ENCODE results near the gene IL10RA. TPM values are rescaled to one million over a fixed set of nuclear protein-coding genes. Genes with fewer than 3 reads are reported as not detected.

IL10RA gene
- total and polyA plus RNA-seq, 4 donors = 2.3 to 11.6 (median 9.2) TPM

DNA sequence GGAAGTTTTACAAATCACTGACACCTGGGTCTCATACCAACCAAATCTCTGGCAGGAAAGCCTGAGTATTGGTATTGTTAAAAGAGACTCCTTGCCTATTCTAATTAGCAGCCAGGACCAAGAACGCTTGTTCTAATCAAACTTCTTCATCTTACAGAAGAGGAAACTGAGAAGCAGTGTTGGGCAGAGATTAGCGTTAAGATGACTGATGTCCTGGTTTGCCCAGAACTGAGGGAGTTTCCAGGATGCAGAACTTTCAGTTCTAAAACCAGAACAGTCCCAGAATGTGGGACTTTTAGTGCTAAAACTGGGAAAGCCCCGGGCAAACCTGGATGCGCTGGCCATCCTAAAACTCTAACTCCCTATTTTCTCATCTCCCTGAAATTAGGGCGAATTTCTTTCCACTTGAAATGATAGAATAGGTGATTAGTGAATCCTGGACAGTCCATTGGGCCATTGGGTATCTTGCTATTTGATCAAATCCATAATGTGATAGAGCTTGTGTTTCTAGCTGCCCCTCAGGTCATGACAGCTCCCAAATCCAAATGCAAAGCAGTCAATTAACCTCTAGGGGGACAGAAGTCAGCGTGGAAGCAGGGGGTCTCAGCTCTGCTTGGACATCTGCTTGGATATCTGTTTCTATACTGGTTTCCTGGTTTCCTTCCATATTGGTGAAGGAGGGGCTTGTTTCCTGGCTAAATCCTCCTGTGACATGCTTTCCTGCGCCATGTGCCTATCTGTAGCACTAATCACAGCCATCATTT is 41.0 kb upstream of the IL10RA start:
- no peak for TF ChIP-seq RAD21 (IDR thresholded peaks at IDR 0.05)
- no peak for TF ChIP-seq HNF4G (IDR thresholded peaks at IDR 0.05)
- TF ChIP-seq TAF1 (conservative IDR thresholded peaks at IDR 0.05) = no peak
- TF ChIP-seq NR2F2 (IDR thresholded peaks at IDR 0.05) = no peak
- TF ChIP-seq, protein P1, sequence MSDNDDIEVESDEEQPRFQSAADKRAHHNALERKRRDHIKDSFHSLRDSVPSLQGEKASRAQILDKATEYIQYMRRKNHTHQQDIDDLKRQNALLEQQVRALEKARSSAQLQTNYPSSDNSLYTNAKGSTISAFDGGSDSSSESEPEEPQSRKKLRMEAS (IDR thresholded peaks at IDR 0.05) = no peak
- TF ChIP-seq, protein P2, sequence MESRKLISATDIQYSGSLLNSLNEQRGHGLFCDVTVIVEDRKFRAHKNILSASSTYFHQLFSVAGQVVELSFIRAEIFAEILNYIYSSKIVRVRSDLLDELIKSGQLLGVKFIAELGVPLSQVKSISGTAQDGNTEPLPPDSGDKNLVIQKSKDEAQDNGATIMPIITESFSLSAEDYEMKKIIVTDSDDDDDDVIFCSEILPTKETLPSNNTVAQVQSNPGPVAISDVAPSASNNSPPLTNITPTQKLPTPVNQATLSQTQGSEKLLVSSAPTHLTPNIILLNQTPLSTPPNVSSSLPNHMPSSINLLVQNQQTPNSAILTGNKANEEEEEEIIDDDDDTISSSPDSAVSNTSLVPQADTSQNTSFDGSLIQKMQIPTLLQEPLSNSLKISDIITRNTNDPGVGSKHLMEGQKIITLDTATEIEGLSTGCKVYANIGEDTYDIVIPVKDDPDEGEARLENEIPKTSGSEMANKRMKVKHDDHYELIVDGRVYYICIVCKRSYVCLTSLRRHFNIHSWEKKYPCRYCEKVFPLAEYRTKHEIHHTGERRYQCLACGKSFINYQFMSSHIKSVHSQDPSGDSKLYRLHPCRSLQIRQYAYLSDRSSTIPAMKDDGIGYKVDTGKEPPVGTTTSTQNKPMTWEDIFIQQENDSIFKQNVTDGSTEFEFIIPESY (IDR thresholded peaks at IDR 0.05) = no peak
- no peak for TF ChIP-seq SP1 (IDR thresholded peaks at IDR 0.05)
- TF ChIP-seq YY1 (IDR thresholded peaks at IDR 0.05) = no peak
- no peak for TF ChIP-seq EGR1 (IDR thresholded peaks at IDR 0.05; ENCODE audit: low read depth in 2 of 2)
- TF ChIP-seq, protein P3, sequence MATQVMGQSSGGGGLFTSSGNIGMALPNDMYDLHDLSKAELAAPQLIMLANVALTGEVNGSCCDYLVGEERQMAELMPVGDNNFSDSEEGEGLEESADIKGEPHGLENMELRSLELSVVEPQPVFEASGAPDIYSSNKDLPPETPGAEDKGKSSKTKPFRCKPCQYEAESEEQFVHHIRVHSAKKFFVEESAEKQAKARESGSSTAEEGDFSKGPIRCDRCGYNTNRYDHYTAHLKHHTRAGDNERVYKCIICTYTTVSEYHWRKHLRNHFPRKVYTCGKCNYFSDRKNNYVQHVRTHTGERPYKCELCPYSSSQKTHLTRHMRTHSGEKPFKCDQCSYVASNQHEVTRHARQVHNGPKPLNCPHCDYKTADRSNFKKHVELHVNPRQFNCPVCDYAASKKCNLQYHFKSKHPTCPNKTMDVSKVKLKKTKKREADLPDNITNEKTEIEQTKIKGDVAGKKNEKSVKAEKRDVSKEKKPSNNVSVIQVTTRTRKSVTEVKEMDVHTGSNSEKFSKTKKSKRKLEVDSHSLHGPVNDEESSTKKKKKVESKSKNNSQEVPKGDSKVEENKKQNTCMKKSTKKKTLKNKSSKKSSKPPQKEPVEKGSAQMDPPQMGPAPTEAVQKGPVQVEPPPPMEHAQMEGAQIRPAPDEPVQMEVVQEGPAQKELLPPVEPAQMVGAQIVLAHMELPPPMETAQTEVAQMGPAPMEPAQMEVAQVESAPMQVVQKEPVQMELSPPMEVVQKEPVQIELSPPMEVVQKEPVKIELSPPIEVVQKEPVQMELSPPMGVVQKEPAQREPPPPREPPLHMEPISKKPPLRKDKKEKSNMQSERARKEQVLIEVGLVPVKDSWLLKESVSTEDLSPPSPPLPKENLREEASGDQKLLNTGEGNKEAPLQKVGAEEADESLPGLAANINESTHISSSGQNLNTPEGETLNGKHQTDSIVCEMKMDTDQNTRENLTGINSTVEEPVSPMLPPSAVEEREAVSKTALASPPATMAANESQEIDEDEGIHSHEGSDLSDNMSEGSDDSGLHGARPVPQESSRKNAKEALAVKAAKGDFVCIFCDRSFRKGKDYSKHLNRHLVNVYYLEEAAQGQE (IDR thresholded peaks at IDR 0.05) = no peak
- TF ChIP-seq GABPA (IDR thresholded peaks at IDR 0.05 in 1 of 2, conservative IDR thresholded peaks at IDR 0.05 in 1 of 2) = no peak
- no peak for TF ChIP-seq JUND (IDR thresholded peaks at IDR 0.05)
- no peaks in the 10 kb centered on the region for H3K27me3 ChIP-seq (ENCODE audit: control insufficient read depth in 4 of 4, insufficient read depth in 4 of 4, low read length in 3 of 4)
- DNase-seq (ENCODE audit: low spot score) = no peak
- no peaks in the 10 kb centered on the region for H3K4me1 ChIP-seq (ENCODE audit: control insufficient read depth in 4 of 4, insufficient read depth in 4 of 4, low read length in 3 of 4)
- H3K4me3 ChIP-seq (ENCODE audit: low read depth in 1 of 3, low read length in 3 of 3) = no peak overlapping the region
- no peaks in the 10 kb centered on the region for H3K9me3 ChIP-seq (ENCODE audit: control insufficient read depth in 4 of 4, low read length in 3 of 4)
- no peaks in the 10 kb centered on the region for H3K36me3 ChIP-seq (ENCODE audit: control insufficient read depth in 4 of 4, insufficient read depth in 3 of 4, low read depth in 1 of 4, low read length in 3 of 4)
- 53% methylated on average over 7 of the region's 7 CpGs for WGBS
- no peak overlapping the region for H3K9ac ChIP-seq (ENCODE audit: low read depth in 1 of 2, low read length in 2 of 2)
- H3K27ac ChIP-seq (ENCODE audit: low read depth in 1 of 2, low read length in 2 of 2) = no peak overlapping the region

DNA sequence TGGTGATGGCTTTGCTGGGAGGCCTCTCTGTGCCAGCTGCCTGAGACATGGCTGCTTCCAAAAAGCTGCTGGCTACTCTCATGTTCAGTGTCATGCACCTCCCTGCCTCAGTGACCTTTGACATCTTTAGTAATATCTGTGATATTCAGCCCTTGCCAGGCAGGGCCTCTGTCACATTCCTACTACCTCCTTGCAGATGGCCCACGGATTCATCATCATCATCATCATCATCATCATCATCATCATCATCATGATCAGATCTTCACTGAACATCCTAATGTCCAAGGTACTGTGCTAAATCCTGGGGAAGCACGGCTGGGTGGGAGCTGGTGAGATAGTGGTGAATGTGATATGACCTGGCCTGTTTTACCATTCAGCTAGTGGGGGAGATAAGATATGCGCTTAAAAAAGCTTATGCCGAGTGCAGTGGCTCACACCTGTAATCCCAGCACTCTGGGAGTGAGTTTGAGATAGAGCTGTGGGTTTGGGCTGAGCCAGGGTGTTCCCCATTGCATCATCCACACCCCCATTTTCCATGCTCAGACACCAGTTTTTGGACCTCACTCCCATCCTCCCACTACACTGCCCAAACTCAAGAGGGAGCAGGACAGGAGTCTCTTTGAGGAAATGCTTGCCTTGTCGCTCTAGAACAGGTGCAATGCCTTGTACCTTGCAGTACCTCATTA is 39.9 kb upstream of the IL10RA start:
- Histone ChIP-seq H3K9ac (ENCODE audit: low read depth in 1 of 2, low read length in 2 of 2) (no peak overlapping the region), H3K27me3 (ENCODE audit: control insufficient read depth in 4 of 4, insufficient read depth in 4 of 4, low read length in 3 of 4) (no peaks in the 10 kb centered on the region), H3K4me1 (ENCODE audit: control insufficient read depth in 4 of 4, insufficient read depth in 4 of 4, low read length in 3 of 4) (no peaks in the 10 kb centered on the region), H3K4me3 (ENCODE audit: low read depth in 1 of 3, low read length in 3 of 3) (no peak overlapping the region), H3K36me3 (ENCODE audit: control insufficient read depth in 4 of 4, insufficient read depth in 3 of 4, low read depth in 1 of 4, low read length in 3 of 4) (no peaks in the 10 kb centered on the region), H3K27ac (ENCODE audit: low read depth in 1 of 2, low read length in 2 of 2) (no peak overlapping the region), H3K9me3 (ENCODE audit: control insufficient read depth in 4 of 4, low read length in 3 of 4) (no peaks in the 10 kb centered on the region)
- no peak for TF ChIP-seq EGR1 (IDR thresholded peaks at IDR 0.05; ENCODE audit: low read depth in 2 of 2)
- no peak for TF ChIP-seq NR2F2 (IDR thresholded peaks at IDR 0.05)
- TF ChIP-seq, protein P3 (IDR thresholded peaks at IDR 0.05) = no peak
- TF ChIP-seq HNF4A (conservative IDR thresholded peaks at IDR 0.05) = no peak
- TF ChIP-seq, protein P2 (IDR thresholded peaks at IDR 0.05) = no peak
- no peak for TF ChIP-seq FOXA1 (IDR thresholded peaks at IDR 0.05)
- no peak for TF ChIP-seq YY1 (IDR thresholded peaks at IDR 0.05)
- TF ChIP-seq FOXA2 (IDR thresholded peaks at IDR 0.05) = no peak
- no peak for TF ChIP-seq TAF1 (conservative IDR thresholded peaks at IDR 0.05)
- TF ChIP-seq RXRA (IDR thresholded peaks at IDR 0.05) = no peak
- no peak for TF ChIP-seq RAD21 (IDR thresholded peaks at IDR 0.05)
- TF ChIP-seq, protein P4, sequence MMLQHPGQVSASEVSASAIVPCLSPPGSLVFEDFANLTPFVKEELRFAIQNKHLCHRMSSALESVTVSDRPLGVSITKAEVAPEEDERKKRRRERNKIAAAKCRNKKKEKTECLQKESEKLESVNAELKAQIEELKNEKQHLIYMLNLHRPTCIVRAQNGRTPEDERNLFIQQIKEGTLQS (IDR thresholded peaks at IDR 0.05) = no peak
- TF ChIP-seq, protein P1 (IDR thresholded peaks at IDR 0.05) = no peak
- 73% methylated on average over 5 of the region's 5 CpGs for WGBS
- DNase-seq (ENCODE audit: low spot score) = no peak

Measured in liver (tissue), 9 donors.